HepG2 (cell line): ENCODE results near the gene PRSS8. TPM values are rescaled to one million over a fixed set of nuclear protein-coding genes. Genes with fewer than 3 reads are reported as not detected.

Source experiments
- AGO2 ChIP-seq: fragments of 200-400 bp; formaldehyde crosslinking; optimal IDR thresholded peaks from 2 replicates; pipeline ENCODE3; 2017; ENCODE audit warnings: mild to moderate bottlenecking, low read depth, low read length, moderate library complexity
- EEA1 ChIP-seq: sonication (generic); formaldehyde crosslinking; IDR thresholded peaks from 2 replicates; pipeline ENCODE4 v1.5.1; 2020; ENCODE audit warnings: mild to moderate bottlenecking, missing genetic modification reagents, borderline replicate concordance
- HOXD1 ChIP-seq: sonication (generic); formaldehyde crosslinking; IDR thresholded peaks from 2 replicates; pipeline ENCODE4 v1.5.0; 2020; ENCODE audit warnings: missing genetic modification reagents
- JUN ChIP-seq: sonication (generic); formaldehyde crosslinking; IDR thresholded peaks from 2 replicates; pipeline ENCODE4 v1.4.0; 2020; ENCODE audit warnings: mild to moderate bottlenecking, missing genetic modification reagents
- KDM4B ChIP-seq: sonication (generic); formaldehyde crosslinking; IDR thresholded peaks from 2 replicates; pipeline ENCODE4 v1.4.0; 2020; ENCODE audit warnings: missing genetic modification reagents
- KDM6A ChIP-seq: IDR thresholded peaks from 2 replicates; pipeline ENCODE4 v1.6.1; 2016; ENCODE audit warnings: low read depth
- KMT2A ChIP-seq: sonication (generic); formaldehyde crosslinking; IDR thresholded peaks from 2 replicates; pipeline ENCODE4 v1.4.0; 2020; ENCODE audit warnings: missing genetic modification reagents
- NCOA1 ChIP-seq: sonication (generic); formaldehyde crosslinking; IDR thresholded peaks from 2 replicates; pipeline ENCODE4 v1.9.0; 2021; ENCODE audit warnings: missing genetic modification reagents
- NFRKB ChIP-seq: fragments of 450-650 bp; IDR thresholded peaks from 2 replicates; pipeline ENCODE4 v1.6.1; 2017
- NR2F1 ChIP-seq, 2 experiments: fragments of 450-650 bp in 1 of 2; formaldehyde crosslinking in 1 of 2; IDR thresholded peaks; 2 replicates each; pipeline versions ENCODE4 v1.5.0 to v1.6.1; 2016 to 2020; ENCODE audit warnings: mild to moderate bottlenecking in 1 of 2, missing compliant biosample characterization in 1 of 2, missing genetic modification reagents in 1 of 2, moderate library complexity in 1 of 2
- SOX6 ChIP-seq, 2 experiments: fragments of 450-650 bp in 1 of 2; sonication (generic) in 1 of 2; formaldehyde crosslinking in 1 of 2; IDR thresholded peaks; 2 replicates each; pipeline versions ENCODE4 v1.4.0 to v1.6.1; 2017 to 2020; ENCODE audit warnings: antibody characterized with exemption in 1 of 2, mild to moderate bottlenecking in 1 of 2, missing genetic modification reagents in 1 of 2
- ZC3H13 ChIP-seq: sonication (generic); formaldehyde crosslinking; IDR thresholded peaks from 2 replicates; pipeline ENCODE4 v1.8.1; 2023; ENCODE audit warnings: mild to moderate bottlenecking, missing genetic modification reagents, moderate library complexity
- ZFP36L2 ChIP-seq: sonication (generic); formaldehyde crosslinking; IDR thresholded peaks from 2 replicates; pipeline ENCODE4 v1.4.0; 2020; ENCODE audit warnings: missing genetic modification reagents
- ZNF737 ChIP-seq: sonication (generic); formaldehyde crosslinking; IDR thresholded peaks from 2 replicates; pipeline ENCODE4 v1.5.0; 2020; ENCODE audit warnings: missing genetic modification reagents, mild to moderate bottlenecking, borderline replicate concordance
- ZNF747 ChIP-seq: sonication (generic); formaldehyde crosslinking; IDR thresholded peaks from 2 replicates; pipeline ENCODE4 v1.8.1; 2023; ENCODE audit warnings: missing genetic modification reagents, mild to moderate bottlenecking, borderline replicate concordance
- ZNF83 ChIP-seq: sonication (generic); formaldehyde crosslinking; IDR thresholded peaks from 2 replicates; pipeline ENCODE4 v1.4.0; 2020; ENCODE audit warnings: missing genetic modification reagents, mild to moderate bottlenecking, borderline replicate concordance
- polyA plus RNA-seq, 8 experiments: library from polyadenylated mRNA; depleted of rRNA in 3 of 8; stranded (reverse) in 7 of 8; unstranded in 1 of 8; fragments of >200 nt; fragmentation: Illumina TruSeq in 4 of 8; extraction: Trizol in 4 of 8; gene quantifications; 2 replicates each; pipeline versions ENCODE4 v1.2.1 to v1.2.3, GENCODE V29; 2011 to 2016; ENCODE audit warnings: low read depth in 4 of 8, missing spikeins in 1 of 8, mixed read lengths in 1 of 8; ENCODE audit not compliant: insufficient read depth in 1 of 8
- total RNA-seq, 5 experiments: library from RNA; depleted of rRNA; stranded (reverse); fragments of >200 nt; fragmentation: Illumina TruSeq; extraction: Trizol; gene quantifications; 2 replicates each; pipeline ENCODE4 v1.2.3, GENCODE V29; 2016; ENCODE audit warnings: low read depth in 1 of 5
- TF ChIP-seq, protein P1 (sequence below): sonication (generic); formaldehyde crosslinking; IDR thresholded peaks from 2 replicates; pipeline ENCODE4 v1.8.1; 2023; ENCODE audit warnings: missing genetic modification reagents, inconsistent platforms, borderline replicate concordance
- TF ChIP-seq, protein P2 (sequence below): sonication (generic); formaldehyde crosslinking; IDR thresholded peaks from 2 replicates; pipeline ENCODE4 v1.4.0; 2020; ENCODE audit warnings: missing genetic modification reagents, borderline replicate concordance
- TF ChIP-seq, protein P3 (sequence below): sonication (generic); formaldehyde crosslinking; conservative IDR thresholded peaks from 2 replicates; pipeline ENCODE4 v1.8.0; 2022; ENCODE audit warnings: mild to moderate bottlenecking, moderate library complexity, missing genetic modification reagents
- TF ChIP-seq, protein P4 (sequence below): sonication (generic); formaldehyde crosslinking; conservative IDR thresholded peaks from 2 replicates; pipeline ENCODE4 v1.8.1; 2023; ENCODE audit warnings: missing genetic modification reagents
- TF ChIP-seq, protein P5 (sequence below): sonication (generic); formaldehyde crosslinking; IDR thresholded peaks from 2 replicates; pipeline ENCODE4 v1.9.0; 2021; ENCODE audit warnings: missing genetic modification reagents, borderline replicate concordance

Gene PRSS8
- total and polyA plus RNA-seq, 2 of the 13 experiments (the other 11 are each of a cell fraction or from before 2014, with no cell fraction given) = 2.6 to 7.2 TPM

DNA sequence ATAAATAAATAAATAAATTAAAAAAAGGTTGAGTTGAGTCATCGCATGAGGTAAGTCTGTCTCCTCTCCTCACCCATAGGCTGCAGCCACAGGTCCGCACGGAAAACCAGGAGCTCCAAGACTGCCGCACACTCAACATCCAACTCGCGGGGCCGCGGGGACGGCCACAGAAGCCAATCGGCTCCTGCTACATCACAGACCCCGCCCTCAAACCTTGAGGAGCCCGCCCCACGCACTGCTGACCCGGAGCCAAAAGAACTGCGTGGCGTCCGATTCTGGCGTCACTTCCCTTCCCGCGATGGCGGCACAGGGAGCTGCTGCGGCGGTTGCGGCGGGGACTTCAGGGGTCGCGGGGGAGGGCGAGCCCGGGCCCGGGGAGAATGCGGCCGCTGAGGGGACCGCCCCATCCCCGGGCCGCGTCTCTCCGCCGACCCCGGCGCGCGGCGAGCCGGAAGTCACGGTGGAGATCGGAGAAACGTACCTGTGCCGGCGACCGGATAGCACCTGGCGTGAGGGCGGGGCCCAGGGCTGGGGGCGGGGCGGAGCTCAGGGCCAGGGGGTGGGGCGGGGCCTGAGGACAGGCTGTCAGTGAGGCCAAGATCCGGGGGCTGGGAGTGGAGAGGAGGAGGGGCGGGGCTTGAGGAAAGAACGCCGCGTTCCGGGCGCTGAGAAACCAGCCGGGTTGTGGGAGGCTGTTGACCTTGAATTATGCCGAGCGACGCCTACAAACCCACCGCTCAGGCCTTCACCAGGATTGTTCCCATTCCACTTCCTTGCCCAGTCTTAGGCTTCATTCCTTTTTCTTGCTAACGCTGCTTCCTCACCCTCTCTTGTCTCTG lies 17.9 kb downstream of the PRSS8 start, which contains the start of gene KAT8 (continued):
- TF ChIP-seq, protein P1, sequence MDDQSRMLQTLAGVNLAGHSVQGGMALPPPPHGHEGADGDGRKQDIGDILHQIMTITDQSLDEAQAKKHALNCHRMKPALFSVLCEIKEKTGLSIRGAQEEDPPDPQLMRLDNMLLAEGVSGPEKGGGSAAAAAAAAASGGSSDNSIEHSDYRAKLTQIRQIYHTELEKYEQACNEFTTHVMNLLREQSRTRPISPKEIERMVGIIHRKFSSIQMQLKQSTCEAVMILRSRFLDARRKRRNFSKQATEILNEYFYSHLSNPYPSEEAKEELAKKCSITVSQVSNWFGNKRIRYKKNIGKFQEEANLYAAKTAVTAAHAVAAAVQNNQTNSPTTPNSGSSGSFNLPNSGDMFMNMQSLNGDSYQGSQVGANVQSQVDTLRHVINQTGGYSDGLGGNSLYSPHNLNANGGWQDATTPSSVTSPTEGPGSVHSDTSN (CRISPR knock-in tag) = no peak
- TF ChIP-seq ZFP36L2 (CRISPR knock-in tag) = no peak
- TF ChIP-seq NCOA1 = no peak
- TF ChIP-seq NR2F1 (CRISPR knock-in tag; IDR thresholded peaks at IDR 0.05) = no peak
- TF ChIP-seq, protein P2, sequence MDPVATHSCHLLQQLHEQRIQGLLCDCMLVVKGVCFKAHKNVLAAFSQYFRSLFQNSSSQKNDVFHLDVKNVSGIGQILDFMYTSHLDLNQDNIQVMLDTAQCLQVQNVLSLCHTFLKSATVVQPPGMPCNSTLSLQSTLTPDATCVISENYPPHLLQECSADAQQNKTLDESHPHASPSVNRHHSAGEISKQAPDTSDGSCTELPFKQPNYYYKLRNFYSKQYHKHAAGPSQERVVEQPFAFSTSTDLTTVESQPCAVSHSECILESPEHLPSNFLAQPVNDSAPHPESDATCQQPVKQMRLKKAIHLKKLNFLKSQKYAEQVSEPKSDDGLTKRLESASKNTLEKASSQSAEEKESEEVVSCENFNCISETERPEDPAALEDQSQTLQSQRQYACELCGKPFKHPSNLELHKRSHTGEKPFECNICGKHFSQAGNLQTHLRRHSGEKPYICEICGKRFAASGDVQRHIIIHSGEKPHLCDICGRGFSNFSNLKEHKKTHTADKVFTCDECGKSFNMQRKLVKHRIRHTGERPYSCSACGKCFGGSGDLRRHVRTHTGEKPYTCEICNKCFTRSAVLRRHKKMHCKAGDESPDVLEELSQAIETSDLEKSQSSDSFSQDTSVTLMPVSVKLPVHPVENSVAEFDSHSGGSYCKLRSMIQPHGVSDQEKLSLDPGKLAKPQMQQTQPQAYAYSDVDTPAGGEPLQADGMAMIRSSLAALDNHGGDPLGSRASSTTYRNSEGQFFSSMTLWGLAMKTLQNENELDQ (CRISPR knock-in tag) = peak; percentile 91; the same call in 1 of the 2 replicates
- 0 out of 2 replicates have a peak, but pooled peaks have one; percentile 11 for TF ChIP-seq ZNF83 (CRISPR knock-in tag)
- no peak for TF ChIP-seq EEA1
- TF ChIP-seq, protein P3, sequence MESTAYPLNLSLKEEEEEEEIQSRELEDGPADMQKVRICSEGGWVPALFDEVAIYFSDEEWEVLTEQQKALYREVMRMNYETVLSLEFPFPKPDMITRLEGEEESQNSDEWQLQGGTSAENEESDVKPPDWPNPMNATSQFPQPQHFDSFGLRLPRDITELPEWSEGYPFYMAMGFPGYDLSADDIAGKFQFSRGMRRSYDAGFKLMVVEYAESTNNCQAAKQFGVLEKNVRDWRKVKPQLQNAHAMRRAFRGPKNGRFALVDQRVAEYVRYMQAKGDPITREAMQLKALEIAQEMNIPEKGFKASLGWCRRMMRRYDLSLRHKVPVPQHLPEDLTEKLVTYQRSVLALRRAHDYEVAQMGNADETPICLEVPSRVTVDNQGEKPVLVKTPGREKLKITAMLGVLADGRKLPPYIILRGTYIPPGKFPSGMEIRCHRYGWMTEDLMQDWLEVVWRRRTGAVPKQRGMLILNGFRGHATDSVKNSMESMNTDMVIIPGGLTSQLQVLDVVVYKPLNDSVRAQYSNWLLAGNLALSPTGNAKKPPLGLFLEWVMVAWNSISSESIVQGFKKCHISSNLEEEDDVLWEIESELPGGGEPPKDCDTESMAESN = peak; percentile 90
- peak; percentile 82; the same call in 1 of the 2 replicates for TF ChIP-seq KMT2A (CRISPR knock-in tag)
- no peak; the same call in none of the 2 replicates for TF ChIP-seq HOXD1 (CRISPR knock-in tag)
- TF ChIP-seq AGO2 = peak; percentile 87
- TF ChIP-seq KDM4B = peak; percentile 81; the same call in 1 of the 2 replicates
- TF ChIP-seq JUN (CRISPR knock-in tag) = no peak
- TF ChIP-seq ZNF747 = no peak; the same call in 1 of the 2 replicates
- TF ChIP-seq KDM6A (CRISPR knock-in tag) = no peak
- TF ChIP-seq NFRKB = no peak
- TF ChIP-seq, protein P4, sequence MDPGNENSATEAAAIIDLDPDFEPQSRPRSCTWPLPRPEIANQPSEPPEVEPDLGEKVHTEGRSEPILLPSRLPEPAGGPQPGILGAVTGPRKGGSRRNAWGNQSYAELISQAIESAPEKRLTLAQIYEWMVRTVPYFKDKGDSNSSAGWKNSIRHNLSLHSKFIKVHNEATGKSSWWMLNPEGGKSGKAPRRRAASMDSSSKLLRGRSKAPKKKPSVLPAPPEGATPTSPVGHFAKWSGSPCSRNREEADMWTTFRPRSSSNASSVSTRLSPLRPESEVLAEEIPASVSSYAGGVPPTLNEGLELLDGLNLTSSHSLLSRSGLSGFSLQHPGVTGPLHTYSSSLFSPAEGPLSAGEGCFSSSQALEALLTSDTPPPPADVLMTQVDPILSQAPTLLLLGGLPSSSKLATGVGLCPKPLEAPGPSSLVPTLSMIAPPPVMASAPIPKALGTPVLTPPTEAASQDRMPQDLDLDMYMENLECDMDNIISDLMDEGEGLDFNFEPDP (CRISPR knock-in tag) = no peak
- no peak for TF ChIP-seq SOX6 (IDR thresholded peaks at IDR 0.05)
- peak; percentile 38; the same call in 1 of the 2 replicates for TF ChIP-seq SOX6 (CRISPR knock-in tag; IDR thresholded peaks at IDR 0.05)
- peak; percentile 68 for TF ChIP-seq ZC3H13 (CRISPR knock-in tag)
- TF ChIP-seq ZNF737 (CRISPR knock-in tag) = no peak
- TF ChIP-seq, protein P5, sequence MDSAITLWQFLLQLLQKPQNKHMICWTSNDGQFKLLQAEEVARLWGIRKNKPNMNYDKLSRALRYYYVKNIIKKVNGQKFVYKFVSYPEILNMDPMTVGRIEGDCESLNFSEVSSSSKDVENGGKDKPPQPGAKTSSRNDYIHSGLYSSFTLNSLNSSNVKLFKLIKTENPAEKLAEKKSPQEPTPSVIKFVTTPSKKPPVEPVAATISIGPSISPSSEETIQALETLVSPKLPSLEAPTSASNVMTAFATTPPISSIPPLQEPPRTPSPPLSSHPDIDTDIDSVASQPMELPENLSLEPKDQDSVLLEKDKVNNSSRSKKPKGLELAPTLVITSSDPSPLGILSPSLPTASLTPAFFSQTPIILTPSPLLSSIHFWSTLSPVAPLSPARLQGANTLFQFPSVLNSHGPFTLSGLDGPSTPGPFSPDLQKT = no peak
